ENCODE data around the gene DPP6. TPM values are rescaled to one million over a fixed set of nuclear protein-coding genes. Genes with fewer than 3 reads are reported as not detected.

Gene DPP6
- total RNA-seq, 1 experiment from 2014 or later, result not detected

- intact Hi-C loops (cut with micrococcal nuclease; ENCODE audit: unreplicated experiment) (no loop called here), in situ Hi-C loops (cut with HindIII; ENCODE audit: low pct_unique_long_range_greater_than_20kb, low sequenced_read_pairs) (no loop called here)
- no peak for DNase-seq (ENCODE audit: low read depth, low spot score)
- Histone ChIP-seq H3K4me3 (ENCODE audit: low read depth in 2 of 2, low read length in 2 of 2) (no peak overlapping the region), H3K27me3 (ENCODE audit: control insufficient read depth, insufficient read depth, low read length) (no peaks in the 10 kb centered on the region; the same call in 1 of the 2 replicates), H3K36me3 (ENCODE audit: control insufficient read depth, insufficient read depth, low read length) (no peaks in the 10 kb centered on the region), H3K9me3 (ENCODE audit: control insufficient read depth, insufficient read depth, low read depth, low read length) (no peaks in the 10 kb centered on the region), H3K27ac (ENCODE audit: low read length) (no peak overlapping the region), H3K4me1 (ENCODE audit: control insufficient read depth, insufficient read depth, low read length) (no peaks in the 10 kb centered on the region)
- ChIA-PET CTCF (no interaction called here), POLR2A (no interaction called here)
- ATAC-seq, result no peak
- no TSS peak for BruUV-seq (replicated peaks)
- TF ChIP-seq REST (IDR thresholded peaks at IDR 0.05; ENCODE audit: insufficient read depth in 1 of 2, low read depth in 2 of 2, low read length in 1 of 2), result no peak
- no peak for TF ChIP-seq TCF7L2 (IDR thresholded peaks at IDR 0.05; ENCODE audit: low read depth, low read length)
- no peak for TF ChIP-seq SIN3A (IDR thresholded peaks at IDR 0.05; ENCODE audit: borderline replicate concordance, insufficient read depth, low read depth, low read length)
- TF ChIP-seq POLR2AphosphoS5 (IDR thresholded peaks at IDR 0.05; ENCODE audit: low read depth, low read length), result no peak
Observed at GRCh38 chr7:154873500-154874121, 821.4 kb downstream of the DPP6 start.

GRCh38 chr7:154874409-154875113, 822.4 kb downstream of the DPP6 start:
- BruUV-seq (replicated peaks), result no TSS peak
- ATAC-seq, result no peak
- no peaks in the 10 kb centered on the region; the same call in 1 of the 2 replicates for H3K27me3 ChIP-seq (ENCODE audit: control insufficient read depth, insufficient read depth, low read length)
- ChIA-PET POLR2A (no interaction called here), CTCF (no interaction called here)
- no peak overlapping the region for H3K27ac ChIP-seq (ENCODE audit: low read length)
- H3K4me1 ChIP-seq (ENCODE audit: control insufficient read depth, insufficient read depth, low read length), result no peaks in the 10 kb centered on the region
- in situ Hi-C loops (cut with HindIII; ENCODE audit: low pct_unique_long_range_greater_than_20kb, low sequenced_read_pairs), result no loop called here
- no peak for TF ChIP-seq POLR2AphosphoS5 (IDR thresholded peaks at IDR 0.05; ENCODE audit: low read depth, low read length)
- no peak for TF ChIP-seq SIN3A (IDR thresholded peaks at IDR 0.05; ENCODE audit: borderline replicate concordance, insufficient read depth, low read depth, low read length)
- TF ChIP-seq CTCF (IDR thresholded peaks at IDR 0.05), result no peak
- TF ChIP-seq TCF7L2 (IDR thresholded peaks at IDR 0.05; ENCODE audit: low read depth, low read length), result no peak
- TF ChIP-seq REST (IDR thresholded peaks at IDR 0.05; ENCODE audit: insufficient read depth in 1 of 2, low read depth in 2 of 2, low read length in 1 of 2), result no peak
- no peaks in the 10 kb centered on the region for H3K36me3 ChIP-seq (ENCODE audit: control insufficient read depth, insufficient read depth, low read length)
- H3K4me3 ChIP-seq (ENCODE audit: low read depth in 2 of 2, low read length in 2 of 2), result no peak overlapping the region
- no peaks in the 10 kb centered on the region for H3K9me3 ChIP-seq (ENCODE audit: control insufficient read depth, insufficient read depth, low read depth, low read length)
- no peak for DNase-seq (ENCODE audit: low read depth, low spot score)
- intact Hi-C loops (cut with micrococcal nuclease; ENCODE audit: unreplicated experiment), result no loop called here

Data from Panc1 (cell line).